Measurements from ENCODE around the gene BTN3A1. TPM values are rescaled to one million over a fixed set of nuclear protein-coding genes. Genes with fewer than 3 reads are reported as not detected.

The BTN3A1 gene
- total RNA-seq, 1 donor from 2014 or later, result 9.7 TPM

DNA sequence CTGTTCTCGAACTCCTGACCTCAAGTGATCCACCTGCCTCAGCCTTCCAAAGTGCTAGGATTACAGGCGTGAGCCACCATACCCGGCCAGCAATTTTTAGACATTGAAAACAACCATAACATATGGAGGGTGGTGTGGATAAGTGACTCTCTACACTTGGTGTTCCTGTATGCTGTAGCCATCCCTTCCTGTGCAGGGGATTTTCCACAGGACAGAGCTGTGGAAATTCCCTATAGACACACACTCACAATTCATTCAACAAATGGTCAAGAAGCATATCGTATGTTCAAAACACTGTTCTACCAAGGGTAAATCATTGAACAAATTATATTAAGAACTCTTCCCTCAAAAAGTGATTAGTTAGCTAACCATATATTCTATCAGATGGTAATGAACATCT lies 61.9 kb downstream of the BTN3A1 start:
- Mint-ChIP-seq H3K4me3 (no peak overlapping the region), H3K27ac (no peak overlapping the region), H3K9me3 (no peaks in the 10 kb centered on the region), H3K36me3 (peaks cover 62% of the 10 kb centered on the region), H3K4me1 (peaks cover 15% of the 10 kb centered on the region), H3K27me3 (ENCODE audit: insufficient read depth, low read depth) (peaks cover 3% of the 10 kb centered on the region)
- H3K4me1 ChIP-seq, result peaks cover 3% of the 10 kb centered on the region
- H3K27ac ChIP-seq, result no peak overlapping the region
- H3K4me3 ChIP-seq, result no peak overlapping the region
- no peak for TF ChIP-seq EZH2 (IDR thresholded peaks at IDR 0.05)
- TF ChIP-seq EZH2phosphoT487 (IDR thresholded peaks at IDR 0.05), result no peak
- TF ChIP-seq CTCF (IDR thresholded peaks at IDR 0.05), result no peak
- H3K79me2 ChIP-seq (ENCODE audit: low read depth), result peaks cover 23% of the 10 kb centered on the region
- peaks cover 3% of the 10 kb centered on the region for H4K20me1 ChIP-seq (ENCODE audit: low read depth)
- no peak for DNase-seq (ENCODE audit: low spot score)
- H3F3A ChIP-seq (ENCODE audit: low read depth), result no peaks in the 10 kb centered on the region
- H3K4me2 ChIP-seq, result no peak overlapping the region
- H3K36me3 ChIP-seq, result no peaks in the 10 kb centered on the region
- H3K9ac ChIP-seq, result no peak overlapping the region
- H2AFZ ChIP-seq (replicated peaks), result no peak overlapping the region
- H3K9me3 ChIP-seq (ENCODE audit: low read depth), result no peaks in the 10 kb centered on the region
- H3K27me3 ChIP-seq, result no peaks in the 10 kb centered on the region

- no peak overlapping the region for H3K27ac Mint-ChIP-seq
- peaks cover 11% of the 10 kb centered on the region for H3K4me1 Mint-ChIP-seq
Measured at GRCh38 chr6:26464416-26465131, 62.5 kb downstream of the BTN3A1 start.

More at GRCh38 chr6:26464416-26465131, 62.5 kb downstream of the BTN3A1 start:
- peaks cover 18% of the 10 kb centered on the region for H3K79me2 ChIP-seq (ENCODE audit: low read depth)
- H3K27me3 Mint-ChIP-seq (ENCODE audit: insufficient read depth, low read depth), result peaks cover 3% of the 10 kb centered on the region
- no peaks in the 10 kb centered on the region for H3K27me3 ChIP-seq
- H3K36me3 ChIP-seq, result no peaks in the 10 kb centered on the region
- peaks cover 61% of the 10 kb centered on the region for H3K36me3 Mint-ChIP-seq
- H3K27ac ChIP-seq, result no peak overlapping the region
- no peaks in the 10 kb centered on the region for H3K9me3 Mint-ChIP-seq
- H3K4me1 ChIP-seq, result no peaks in the 10 kb centered on the region
- no peak for DNase-seq (ENCODE audit: low spot score)
- no peak overlapping the region for H3K4me3 Mint-ChIP-seq
- TF ChIP-seq CTCF (IDR thresholded peaks at IDR 0.05) (no peak), EZH2phosphoT487 (IDR thresholded peaks at IDR 0.05) (no peak), EZH2 (IDR thresholded peaks at IDR 0.05) (no peak)
- H4K20me1 ChIP-seq (ENCODE audit: low read depth), result peaks cover 3% of the 10 kb centered on the region
- no peak overlapping the region for H3K4me2 ChIP-seq
- H3K9me3 ChIP-seq (ENCODE audit: low read depth), result no peaks in the 10 kb centered on the region
- no peak overlapping the region for H2AFZ ChIP-seq (replicated peaks)
- no peaks in the 10 kb centered on the region for H3F3A ChIP-seq (ENCODE audit: low read depth)
- no peak overlapping the region for H3K9ac ChIP-seq
- H3K4me3 ChIP-seq, result no peak overlapping the region

Other genes starting within 250 kb of the BTN3A1 start
- gene BTN3A2, start 37.1 kb upstream of the BTN3A1 start, total RNA-seq (ENCODE audit: low replicate concordance), result 3.2 and 5.9 TPM in 2 replicates
- gene BTN2A2, start 19.2 kb upstream of the BTN3A1 start, total RNA-seq (ENCODE audit: low replicate concordance), result 28.2 and 30.9 TPM in 2 replicates
- gene BTN3A3, start 38.2 kb downstream of the BTN3A1 start, total RNA-seq (ENCODE audit: low replicate concordance), result 0.13 and 2.9 TPM in 2 replicates
- 11.6 and 14.2 TPM in 2 replicates for gene BTN2A1, start 55.7 kb downstream of the BTN3A1 start, total RNA-seq (ENCODE audit: low replicate concordance)
- gene BTN1A1, start 98.0 kb downstream of the BTN3A1 start, total RNA-seq (ENCODE audit: low replicate concordance), result not detected in 2 replicates
- 81.8 and 86.8 TPM in 2 replicates for gene HMGN4, start 136.1 kb downstream of the BTN3A1 start, total RNA-seq (ENCODE audit: low replicate concordance)
- 13.1 and 17.3 TPM in 2 replicates for gene ABT1, start 194.7 kb downstream of the BTN3A1 start, total RNA-seq (ENCODE audit: low replicate concordance)